CD4-positive, alpha-beta T cell treated with Interleukin-4 for 4 hours (primary cell): ENCODE data around the gene TXNRD2.

Source experiments
- DNase-seq: peaks from one replicate; pipeline ENCODE4 v3.0.0-alpha.2; 2020

Gene TXNRD2

DNA sequence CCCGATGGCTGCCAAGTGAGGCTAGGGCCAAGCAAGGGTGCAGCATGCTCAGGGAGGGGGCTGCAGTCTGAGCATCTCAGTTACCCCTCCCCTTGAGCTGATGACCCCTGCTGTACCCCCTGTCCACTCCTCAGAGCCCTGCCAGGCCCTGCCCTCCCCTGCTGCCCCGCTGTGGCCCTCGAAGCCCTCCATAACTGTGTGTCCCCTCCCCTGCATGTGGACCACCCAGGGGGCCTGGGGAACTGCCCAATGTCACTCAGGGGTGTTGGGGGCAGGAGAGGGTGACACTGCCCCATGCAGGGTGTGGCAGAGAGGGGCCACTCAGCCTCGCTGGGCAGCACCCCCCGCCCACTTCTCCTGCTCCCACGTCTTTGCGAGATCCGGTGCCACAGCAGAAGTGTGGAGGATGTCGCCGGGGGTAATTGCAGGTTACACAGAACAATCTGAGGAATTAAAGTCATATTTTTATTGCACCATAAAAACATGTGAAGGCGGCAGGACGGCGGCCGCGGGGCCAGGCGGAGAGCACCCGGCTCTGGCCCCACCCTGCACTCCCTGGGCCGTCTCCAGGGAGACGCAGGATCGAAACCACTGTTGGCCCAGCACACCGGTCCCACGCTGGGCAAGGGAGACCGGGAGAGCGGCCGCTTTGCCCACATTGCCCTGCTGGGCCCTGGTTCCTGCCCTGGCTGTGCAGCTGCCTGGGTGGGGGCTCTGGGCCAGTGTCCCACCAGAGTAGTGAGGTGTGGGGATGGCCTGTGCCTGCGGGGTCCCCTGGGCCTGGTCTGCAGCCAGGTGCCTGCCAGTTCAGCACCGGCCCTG, 68.3 kb downstream of the TXNRD2 start:
- no peak for DNase-seq

DNA sequence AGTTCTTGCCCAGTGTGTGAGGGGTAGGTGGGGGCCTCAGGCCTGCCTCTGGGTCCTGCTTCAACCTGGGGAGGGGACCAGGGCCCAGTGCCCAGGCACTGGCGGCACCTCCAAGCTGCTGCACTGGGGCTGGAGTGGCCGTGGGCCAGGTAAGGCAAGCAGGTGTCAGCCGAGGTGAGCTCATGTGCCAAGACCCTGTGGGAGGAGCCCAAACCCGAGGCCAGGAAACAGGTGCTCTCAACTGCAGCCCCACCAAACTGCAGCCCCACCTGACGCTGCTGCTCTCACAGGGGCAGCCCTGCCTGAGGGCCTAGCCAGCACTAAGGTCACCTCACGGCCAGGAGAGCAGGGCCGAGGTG, 68.9 kb downstream of the TXNRD2 start:
- DNase-seq = no peak

DNA sequence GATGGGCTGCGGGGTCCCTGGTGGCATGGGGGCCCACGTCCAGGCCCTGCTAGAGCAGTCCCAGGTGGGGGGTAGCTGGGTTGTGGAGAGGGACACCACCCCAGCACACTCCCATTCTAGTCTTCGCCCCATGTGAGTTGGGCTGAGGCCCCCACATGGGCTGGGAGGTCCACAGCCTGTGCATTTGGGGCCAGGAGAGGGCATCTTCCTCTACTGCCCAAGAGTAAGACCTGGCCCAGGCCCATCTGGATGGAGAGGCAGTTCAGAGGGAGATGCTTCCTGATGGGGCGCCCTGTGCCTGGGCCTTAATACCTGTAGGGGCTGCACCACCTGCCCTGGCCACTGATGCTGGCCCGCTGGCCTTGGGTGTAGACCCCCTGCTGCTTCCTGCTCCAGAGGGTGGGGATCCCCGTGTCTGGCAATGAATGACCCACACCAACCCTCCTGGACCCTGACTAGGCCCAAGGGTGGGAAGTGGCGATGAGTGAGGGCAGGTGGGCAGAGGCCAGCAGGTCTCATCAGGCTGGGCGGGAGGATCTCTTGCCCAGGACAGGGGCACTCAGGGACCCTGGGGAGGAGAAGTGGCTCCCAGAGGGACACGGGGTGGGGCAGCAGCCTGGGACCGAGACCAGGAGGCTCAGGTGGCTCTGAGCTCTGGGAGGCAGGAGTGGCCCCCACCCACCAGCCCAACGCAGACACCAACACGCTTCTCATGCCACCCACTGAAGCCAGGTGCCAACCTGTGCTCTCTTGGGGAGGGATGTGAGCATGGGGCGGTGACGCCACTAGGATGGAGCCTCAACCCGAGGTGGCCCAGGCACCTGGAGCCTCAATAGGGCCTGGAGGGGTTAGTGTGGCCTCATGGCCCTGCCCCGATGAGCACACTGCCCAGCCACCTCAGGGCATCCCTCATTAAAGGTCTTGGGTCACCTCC, 69.5 kb downstream of the TXNRD2 start:
- no peak for DNase-seq

DNA sequence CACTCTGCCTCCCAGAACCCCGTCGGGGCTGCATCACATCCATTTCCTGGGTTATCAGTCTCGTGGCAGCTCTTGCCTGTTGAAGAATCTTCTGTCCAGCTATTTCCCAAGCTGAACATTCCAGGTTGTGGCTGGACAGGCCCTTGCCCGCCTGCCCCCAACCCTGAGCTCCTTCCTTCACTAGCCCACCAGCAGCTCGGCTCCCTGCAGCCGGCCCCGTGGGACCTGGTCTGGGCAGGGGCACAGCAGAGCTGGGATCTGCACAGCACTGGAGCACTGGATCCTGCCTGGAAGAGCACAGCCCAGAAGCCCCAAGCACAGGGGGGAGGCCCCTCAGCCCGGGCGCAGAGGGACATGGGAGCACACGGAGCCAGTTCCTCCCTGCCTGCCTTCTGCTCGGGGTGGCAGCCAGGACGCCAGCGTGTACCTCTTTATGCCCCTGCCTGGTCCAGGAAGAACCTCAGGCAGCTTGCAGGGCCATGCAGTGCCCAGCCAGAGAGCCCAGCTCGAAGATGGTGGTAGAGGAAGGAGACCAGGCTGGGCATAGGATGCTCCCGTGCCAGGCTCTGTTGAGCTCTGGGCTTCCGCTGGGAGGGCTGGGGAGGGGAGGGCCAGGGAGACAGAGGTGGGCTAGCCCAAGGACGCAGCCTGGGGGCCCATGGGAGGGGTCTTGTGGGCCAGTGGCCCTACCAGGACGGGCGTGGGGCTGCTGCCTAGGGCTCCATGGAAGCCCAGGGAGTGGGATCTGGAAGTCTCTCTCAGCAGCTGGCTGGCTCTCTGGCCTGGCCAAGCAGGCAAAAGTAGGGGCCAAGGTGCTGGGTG, 70.4 kb downstream of the TXNRD2 start:
- DNase-seq = no peak

DNA sequence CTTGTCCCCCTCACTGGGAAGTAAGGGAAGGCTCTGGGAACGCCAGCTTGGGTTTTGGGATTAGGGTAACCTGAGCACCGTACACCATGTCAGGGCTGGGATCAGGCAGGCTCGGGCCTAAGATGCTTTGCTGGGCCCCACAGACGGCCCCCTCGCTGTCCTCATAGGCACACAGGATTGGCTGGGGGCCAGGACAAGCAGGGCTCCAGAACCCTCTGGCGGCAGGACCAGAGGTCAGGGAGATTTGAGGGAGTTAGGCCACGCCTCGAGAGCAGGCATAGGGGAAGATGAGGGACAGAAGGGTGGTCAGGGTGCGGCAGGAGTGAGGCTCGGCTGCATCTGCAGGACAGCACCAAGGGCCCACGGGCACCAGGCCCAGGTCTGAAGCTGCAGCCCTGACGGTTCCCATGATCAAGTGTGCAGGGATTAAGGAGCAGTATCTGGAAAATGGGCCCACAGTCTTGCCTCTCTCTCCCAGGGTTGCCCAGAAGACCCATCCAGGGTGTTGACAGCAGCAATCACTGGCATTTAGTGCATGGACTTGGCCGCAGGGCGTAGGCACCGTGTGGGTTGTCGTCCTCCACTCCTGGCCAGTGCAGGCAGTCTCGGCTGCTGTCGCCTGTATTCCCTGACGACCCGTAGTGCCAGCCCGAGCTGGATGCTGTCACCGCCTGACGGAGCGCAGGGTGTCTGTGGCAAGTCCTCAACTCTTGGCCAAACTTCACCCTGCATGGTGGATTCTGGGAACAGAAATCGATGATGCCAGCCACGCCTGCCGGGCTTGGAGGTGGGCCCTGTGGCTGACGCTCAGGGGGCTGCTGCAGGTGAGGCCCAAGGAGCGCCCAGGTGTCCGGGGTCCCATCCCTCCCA, 71.2 kb downstream of the TXNRD2 start:
- no peak for DNase-seq

DNA sequence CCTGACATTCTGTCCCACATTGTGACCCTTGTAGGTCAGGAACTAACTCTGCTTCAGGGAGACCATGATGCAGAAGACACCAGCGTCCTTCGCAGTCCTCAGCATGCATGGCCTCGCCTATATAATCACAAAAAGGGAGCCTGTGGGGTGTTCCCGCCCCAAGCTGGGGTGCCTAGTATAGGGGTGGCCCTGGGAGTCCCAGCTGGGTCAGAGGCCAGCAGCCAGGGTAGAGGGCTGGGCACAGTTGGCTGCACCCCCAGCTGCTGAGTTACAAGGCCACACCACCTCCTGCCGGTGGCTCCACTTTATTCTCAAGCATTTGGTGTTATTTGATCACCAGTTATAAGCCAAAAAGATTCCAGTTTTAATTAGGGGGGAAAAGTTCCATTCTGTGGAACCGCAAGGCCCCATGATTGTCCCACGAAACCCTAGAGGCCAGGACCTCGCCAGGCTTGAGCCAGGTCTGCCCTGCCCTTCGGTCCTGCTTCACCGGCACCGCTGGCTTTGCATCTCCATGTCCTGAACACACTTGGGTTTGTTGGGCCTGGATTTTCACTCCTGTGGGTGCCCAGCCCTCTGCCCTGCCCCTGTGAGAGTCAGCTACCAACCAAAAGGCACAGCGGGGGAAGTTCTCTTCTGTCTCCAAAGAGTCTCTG, 72.0 kb downstream of the TXNRD2 start:
- DNase-seq = no peak

DNA sequence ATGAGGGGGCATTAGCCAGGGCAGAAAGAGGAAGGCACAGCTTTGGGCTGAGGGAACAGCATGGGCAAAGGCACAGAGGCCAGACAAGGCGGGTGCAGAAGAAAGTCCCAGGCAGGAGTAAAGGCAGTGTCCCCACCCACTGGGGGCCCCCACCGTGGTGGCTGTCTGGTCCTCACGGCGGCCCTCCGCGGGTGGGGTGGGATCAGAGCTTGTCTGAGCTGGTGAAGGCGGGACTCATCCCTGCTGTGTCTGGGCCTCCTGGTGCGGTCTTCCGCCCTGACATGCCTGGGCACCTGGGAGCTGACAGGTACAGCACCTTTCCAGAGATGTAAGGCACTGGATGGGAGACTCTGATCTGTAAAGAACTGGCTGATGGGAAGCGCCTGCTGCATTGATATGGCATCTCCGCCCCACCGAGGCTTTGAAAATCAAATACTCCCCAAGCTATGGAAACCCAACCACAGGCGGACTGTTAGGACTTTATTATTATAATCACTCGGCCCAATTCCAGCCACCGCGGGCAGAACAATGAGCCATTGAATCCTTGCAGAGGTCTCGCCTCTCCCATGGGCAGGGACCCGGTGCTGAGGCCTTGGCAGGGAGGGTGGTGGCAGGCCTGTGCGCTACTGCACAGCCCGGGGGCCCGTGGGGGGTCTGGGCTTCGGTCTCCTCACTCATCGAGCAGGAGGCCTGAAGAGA, 72.7 kb downstream of the TXNRD2 start:
- no peak for DNase-seq

DNA sequence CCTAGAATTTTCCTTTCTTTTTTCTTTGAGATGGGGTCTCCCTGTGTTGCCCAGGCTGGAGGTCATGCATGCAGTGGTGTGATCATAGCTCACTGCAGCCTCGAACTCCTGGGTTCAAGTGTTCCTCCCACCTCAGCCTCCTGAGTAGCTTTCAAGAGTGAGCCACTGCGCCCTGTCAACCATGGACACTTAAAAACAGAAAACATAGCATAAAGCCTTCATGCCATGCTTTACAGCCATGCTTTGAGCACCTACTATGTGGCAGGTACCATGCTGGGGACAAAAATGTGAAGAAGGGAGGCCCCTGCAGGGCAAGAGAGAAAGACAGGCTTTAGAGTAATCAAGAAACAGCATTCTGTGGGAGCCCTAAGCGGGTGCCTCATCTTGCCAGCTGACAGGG, 73.3 kb downstream of the TXNRD2 start:
- no peak for DNase-seq

DNA sequence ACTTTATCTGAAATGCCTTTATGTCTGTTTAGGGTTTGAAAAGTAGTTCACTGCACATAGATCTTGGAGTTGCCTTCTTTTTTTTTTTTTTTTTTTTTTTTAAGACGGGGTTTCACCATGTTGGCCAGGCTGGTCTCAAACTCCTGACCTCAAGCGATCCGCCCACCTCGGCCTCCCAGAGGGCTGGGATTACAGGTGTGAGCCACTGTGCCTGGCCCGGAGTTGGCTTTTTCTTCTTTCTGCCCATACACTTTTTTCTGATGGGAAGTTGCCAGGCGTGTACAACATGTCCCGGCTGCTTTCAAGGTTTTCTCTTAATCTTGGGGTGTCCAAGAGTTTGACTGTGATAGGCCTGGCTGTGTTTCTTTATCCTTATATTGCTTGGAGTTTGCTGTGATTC, 74.0 kb downstream of the TXNRD2 start:
- no peak for DNase-seq

DNA sequence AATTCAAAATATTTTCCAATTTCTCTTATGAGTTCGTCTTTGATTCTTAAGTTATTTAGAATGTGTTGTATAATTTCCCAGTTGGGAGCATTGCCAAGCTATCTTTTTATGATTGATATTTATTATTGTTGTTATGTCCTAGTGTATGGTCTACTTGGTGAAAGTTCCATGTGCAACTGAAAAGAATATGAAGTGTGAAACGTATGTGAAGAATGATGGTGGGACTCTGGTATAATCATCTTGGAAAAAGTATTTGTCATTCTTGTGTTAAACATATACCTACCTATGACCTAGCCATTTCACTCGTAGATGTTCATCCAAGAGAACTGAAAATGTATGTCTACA, 75.0 kb downstream of the TXNRD2 start:
- DNase-seq = no peak

DNA sequence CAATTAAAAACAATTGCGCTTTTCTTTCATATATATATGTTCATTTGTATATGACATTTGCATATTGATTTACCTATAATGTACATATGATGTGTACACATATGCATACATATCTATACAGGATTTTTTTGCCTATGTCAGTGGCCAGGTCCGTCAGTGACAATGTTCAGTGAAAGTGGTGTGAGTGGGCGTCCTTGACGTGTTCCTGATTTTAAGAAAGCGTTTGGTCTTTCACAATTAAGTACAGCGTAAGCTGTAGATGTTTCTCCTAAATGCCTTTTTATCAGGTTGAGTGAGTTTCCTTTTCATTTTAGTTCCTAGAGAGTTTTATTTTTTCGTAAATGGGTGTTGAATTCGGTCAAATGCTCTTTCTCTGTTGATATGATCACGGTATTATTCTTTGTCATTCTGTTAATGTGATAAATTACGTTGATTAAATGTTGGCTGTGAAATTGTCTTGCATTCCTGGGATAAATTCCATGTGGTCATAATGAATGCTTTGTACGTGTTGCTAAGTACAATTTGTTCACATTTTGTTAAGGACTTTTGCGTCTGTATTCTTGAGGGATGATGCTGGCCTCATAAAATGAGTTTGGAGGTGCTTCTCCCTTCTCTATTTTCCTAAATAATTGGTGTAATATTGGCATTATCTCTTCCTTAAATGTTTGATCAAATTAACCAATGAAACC, 76.3 kb downstream of the TXNRD2 start:
- DNase-seq = no peak

DNA sequence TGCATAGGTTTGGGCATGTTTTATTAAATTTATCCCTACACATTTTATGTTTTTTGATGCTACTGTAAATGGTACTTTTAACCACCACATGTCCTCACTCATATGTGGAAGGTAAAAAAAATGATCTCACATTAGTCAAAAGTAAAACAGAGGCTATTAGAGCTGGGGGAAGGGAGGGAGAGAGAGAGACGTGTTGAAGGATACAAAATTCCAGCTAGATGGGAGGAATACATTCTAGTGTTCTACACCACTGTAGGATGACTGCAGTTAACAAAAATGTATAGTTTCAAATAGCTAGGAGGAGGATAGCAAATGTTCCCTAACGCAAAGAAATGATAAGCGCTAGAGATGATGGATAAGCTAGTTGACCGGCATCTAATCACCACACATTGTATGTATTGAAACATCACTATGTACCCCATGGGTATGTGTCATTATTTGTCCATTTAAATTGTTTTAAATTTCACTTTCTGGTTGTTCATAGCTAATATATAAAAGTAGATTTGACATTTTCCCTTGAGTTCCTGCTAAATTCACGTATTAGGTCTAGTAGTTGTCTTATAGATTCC, 77.0 kb downstream of the TXNRD2 start:
- no peak for DNase-seq

DNA sequence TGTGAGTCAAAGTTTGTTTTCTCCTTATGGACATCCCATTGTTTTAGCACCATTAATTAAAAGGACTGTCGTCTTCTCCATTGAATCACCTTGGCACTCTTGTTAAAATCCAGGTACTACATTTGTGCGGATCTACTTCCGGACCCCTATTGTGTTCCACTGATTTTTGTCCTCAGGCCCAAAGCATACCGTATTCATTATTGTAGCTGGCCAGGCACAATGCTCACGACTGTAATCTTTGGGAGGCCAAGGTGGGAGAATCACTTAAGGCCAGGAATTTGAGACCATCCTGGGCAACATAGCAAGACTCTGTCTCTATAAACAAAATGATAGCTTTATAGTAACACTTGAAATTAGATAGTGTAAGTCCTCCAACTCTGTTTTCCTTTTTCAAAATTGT, 78.0 kb downstream of the TXNRD2 start:
- DNase-seq = no peak

DNA sequence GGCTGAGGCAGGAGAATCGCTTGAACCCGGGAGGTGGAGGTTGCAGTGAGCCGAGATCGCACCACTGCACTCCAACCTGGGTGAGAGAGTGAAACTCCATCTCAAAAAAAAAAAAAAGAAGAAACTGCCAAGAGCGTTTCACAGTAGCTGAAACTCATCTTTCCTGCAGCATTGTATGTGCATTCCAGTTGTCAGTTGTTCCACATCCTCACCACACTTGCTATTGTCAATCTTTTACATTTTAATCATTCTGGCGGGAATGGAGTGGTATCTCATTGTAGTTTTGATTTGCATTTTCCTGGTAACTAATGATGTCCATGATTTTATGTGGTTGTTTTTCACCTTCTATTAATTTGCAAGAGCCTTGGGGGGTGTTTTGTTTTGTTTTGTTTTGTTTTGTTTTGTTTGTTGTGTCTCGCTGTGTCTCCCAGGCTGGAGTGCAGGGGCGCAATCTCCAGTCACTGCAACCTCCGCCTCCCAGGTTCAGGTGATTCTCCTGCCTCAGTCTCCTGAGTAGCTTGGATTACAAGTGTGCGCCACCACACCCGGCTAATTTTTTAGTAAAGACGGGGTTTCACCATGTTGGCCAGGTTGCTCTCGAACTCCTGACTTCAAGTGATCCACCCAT, 78.9 kb downstream of the TXNRD2 start:
- DNase-seq = no peak

DNA sequence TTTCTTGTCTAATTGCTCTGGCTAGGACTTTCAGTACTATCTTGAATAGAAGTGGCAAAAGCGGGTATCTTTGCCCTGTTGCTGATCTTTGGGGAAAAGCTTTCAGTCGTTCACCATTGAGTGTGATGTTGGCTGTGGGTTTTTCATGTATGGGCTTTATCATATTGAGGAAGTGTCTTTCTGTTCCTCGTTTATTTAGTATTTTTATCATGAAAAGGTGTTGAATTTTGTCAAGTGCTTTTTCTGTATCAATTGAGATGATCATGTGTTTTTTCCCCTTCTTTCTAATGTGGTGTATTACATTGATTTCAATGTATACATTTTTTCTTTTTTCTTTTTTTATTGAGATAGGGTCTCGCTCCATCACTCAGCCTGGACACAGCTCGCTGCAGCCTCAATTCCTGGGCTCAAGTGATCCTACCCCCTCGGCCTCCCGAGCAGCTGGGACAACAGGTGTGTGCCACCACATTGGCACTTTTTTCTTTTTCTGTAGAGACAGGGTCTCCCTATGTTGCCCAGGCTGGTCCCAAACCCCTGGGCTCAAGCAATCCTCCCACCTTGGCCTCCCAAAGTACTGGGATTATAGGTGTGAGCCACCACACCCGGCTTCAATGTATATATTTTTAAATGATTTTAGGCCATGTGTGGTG, 81.6 kb downstream of the TXNRD2 start:
- no peak for DNase-seq

DNA sequence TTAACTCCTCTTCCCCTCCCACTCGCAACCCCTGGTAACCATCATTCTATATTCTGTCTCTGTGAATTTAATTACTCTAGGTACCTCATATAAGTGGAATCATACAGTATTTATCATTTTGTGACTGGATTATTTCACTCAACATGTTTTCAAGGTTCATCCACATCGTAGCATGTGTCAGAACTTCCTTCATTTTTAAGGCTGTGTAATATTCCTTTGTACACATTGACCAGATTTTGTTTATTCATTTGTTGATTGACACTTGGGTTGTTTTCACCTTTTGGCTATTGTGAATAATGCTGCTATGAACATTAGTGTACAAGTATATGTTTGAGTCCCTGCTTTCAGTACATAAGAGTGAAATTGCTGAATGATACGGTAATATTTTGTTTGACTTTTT, 84.2 kb downstream of the TXNRD2 start:
- DNase-seq = no peak

DNA sequence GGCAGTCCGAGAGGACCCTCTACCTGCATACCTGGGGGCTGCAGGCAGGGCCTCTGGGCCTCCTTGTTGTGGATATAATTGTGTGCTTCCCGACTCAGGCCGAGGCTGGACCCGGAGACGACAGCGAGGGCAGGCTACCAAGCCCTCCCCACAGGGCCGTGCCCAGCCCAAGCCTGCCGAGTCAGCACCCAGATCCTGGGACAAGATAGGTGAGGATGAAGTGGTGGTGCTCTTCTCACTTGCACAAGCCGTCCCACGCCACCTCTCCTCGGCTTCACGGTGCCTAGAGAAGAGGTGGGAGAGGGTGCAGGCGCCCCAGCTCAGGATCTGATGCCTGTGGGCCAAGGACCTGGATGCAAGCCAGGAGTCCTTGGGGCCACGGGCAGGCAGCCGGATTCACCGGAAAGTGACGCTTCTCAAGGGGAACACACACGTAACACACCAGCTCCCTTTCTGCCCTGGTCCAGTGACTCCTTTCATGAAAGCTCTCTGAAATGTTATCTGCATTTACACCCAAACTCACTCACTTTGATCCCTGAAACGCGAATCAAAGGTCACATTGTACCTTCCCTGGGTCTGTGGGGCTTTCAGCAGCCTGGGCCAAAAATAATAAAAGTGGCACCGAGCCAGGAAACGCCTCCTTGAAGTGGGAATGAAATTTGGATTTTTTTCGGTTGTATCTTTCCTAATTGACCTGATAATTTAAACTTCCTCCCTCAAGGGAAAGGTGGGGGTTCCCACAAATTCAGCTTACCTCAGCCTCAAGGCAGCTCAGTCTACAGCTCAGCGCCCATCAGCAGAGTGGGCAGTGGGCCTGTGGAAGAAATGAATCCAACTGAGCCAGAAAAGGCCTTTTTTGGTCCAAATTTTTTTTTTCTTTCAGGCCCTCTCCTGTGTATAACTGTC, 85.9 kb downstream of the TXNRD2 start:
- peak; percentile 60 for DNase-seq
